ENCODE results near the gene GTF3C4.

The GTF3C4 gene

DNA sequence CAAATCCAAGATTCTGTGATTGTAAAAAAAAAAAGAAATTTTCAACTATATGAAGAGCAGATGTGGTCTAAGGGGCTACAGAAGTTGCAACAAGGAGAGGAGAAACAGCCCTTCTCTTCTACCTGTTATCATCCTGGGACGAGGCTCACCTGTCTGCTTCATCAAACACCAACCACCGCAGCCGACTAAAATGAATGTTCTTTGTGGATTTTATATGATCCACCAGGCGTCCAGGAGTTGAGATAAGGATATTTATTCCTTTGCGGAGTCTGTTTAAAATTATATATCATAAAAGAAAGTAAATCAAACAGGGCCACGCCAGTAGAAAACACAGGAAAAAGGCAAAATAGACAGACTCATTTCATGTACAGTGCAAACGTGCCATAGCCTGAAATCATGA is 22.0 kb upstream of the GTF3C4 start:
- DNase-seq (ENCODE audit: low spot score) = no peak

DNA sequence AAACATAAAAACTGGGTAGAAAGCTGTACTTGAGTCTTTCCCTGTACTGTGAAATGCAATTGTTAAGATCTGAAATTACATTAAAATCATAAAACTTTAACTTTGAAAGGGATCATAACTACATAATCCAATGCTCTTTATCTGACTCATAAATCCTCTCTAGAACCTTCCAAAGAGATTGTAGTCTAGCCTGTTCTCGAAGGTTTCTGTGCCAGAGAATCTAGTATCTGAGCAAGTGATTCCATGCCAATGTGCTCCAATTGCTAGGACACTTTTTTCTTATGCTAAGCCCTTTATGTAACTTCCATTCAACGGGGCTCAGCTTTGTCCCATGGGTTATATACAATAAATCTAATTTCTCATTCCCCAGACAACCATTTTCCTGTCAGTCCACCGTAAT is 21.6 kb upstream of the GTF3C4 start:
- DNase-seq (ENCODE audit: low spot score) = no peak

DNA sequence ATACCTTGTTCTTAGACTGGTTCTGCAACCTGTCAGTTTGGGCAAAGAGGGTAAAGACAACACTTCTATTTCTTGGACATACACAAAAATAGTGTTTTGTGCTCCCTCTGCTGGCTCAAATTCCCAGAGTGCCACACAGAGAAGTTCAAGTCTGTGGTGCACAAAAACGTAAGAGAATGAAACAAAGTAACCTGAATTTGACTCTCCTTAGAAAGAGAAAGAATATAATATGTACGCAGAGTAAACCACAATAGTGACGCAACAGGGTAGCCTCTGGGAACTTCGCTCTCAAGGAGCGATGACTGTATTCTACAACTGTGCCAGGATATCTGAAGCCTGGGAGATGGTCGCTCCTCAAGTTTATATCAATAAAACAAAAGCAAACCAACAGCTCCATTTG is 19.0 kb upstream of the GTF3C4 start:
- DNase-seq (ENCODE audit: low spot score) = no peak

DNA sequence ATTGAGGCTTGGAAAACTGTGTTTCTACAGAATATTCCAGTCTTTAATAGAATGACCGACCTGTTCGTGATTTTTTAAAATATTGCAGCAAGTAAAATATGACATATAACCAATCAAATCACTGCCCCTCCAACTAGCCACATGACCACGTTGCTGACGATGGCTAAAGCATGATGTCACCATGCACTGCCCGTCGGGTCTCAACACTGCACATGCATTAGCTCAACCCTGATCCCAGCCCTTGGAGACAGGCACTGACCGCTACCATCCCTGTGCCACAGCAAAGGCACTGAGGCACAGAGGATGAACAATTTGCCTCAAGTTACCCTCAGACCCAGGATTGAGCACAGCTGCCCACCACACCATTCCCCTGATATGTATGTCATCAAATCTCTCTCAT is 14.0 kb upstream of the GTF3C4 start:
- DNase-seq (ENCODE audit: low spot score) = no peak

DNA sequence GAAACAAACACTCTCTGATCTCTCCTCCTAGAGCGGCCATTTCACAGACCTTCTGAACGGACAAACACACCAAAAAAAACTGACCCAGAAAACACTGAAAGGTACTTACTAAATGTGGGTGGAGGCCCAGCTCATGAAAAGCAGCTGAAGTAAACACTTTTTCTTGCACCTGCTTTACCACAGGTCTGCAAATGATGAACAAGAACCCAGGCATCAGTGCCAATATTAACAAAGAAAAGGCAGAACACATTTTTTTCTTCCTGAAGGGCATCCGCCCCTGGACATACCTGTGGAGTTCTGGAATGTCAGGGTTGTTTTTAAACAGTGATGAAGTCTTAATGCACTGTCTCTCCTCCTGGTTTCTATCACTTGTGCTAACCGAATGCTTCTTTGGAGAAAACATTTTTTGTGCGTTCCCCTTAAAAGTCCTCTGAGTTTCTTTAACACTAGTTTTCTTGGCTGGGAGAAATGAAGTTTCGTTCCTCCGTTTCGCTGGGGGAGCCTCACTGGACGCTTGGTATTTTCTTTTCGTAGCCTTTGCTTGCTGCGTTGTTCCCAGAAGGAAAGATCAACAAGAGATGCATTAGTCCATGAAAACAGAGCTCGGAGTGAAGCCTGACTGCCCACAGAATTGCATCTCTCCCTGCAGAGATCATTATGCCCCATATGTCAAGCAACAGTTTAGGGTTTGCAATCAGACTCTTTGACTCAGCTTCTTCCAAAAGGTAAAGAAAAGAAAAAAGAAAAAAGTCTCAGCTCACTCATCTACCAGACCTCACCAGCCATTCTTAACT is 7.9 kb upstream of the GTF3C4 start:
- no peak for DNase-seq (ENCODE audit: low spot score)

DNA sequence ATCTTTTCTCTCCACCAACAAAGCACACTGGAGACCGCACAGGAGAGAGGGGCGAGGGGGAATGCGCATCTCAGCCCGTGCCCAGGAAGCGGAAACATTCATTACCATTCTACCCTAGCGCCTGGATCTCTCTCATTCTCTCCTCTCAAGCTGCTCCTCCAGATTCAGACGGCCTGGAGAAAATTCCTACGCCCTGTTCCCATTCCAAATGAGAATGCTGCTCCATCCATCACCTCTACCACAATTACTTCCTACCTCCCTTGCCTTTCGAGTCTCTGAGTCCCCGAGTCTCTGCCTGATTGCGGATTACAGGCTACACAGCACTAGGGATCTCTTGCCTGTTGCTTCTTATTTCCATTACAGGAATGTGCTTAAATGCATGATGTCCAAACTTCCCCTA is 7.1 kb upstream of the GTF3C4 start:
- DNase-seq (ENCODE audit: low spot score) = no peak

DNA sequence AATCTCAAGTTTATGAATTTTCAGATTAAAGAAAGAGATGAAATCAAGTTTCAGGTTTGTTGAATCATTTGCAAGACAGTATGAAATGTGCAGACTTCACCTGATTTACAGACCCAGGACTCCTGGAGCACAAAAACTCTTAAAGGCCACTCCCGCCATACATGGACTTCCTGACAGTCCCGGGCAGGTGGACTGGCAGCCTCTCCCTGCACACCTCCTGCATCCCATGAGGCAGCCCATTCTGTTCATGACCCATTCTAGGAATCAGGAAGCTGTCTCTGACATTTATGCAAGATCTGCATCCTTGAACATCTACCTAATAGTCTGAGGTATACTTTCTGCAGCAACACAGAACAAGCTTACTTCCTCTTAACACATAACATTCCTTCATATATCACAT is 6.4 kb upstream of the GTF3C4 start:
- no peak for DNase-seq (ENCODE audit: low spot score)

DNA sequence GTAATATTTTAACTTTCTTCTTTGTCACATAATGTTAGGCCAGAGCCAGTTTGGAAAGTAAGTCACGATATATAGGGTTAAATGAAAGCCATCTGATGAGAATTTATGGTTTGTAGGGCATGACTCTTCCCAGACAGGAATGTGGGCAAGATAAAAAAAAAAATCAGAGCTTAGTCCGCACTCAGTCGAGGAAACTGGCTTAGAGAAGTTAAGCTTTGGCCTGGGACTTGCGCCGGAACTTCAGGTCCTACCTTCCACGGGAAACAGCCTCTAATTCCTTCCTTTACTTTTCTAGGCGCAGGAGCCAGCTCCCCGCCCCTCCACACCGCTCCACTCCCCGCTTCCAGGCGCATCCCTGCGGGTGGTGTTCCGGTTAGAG is 956 bp upstream of the GTF3C4 start:
- peak; percentile 54 for DNase-seq (ENCODE audit: low spot score)

DNA sequence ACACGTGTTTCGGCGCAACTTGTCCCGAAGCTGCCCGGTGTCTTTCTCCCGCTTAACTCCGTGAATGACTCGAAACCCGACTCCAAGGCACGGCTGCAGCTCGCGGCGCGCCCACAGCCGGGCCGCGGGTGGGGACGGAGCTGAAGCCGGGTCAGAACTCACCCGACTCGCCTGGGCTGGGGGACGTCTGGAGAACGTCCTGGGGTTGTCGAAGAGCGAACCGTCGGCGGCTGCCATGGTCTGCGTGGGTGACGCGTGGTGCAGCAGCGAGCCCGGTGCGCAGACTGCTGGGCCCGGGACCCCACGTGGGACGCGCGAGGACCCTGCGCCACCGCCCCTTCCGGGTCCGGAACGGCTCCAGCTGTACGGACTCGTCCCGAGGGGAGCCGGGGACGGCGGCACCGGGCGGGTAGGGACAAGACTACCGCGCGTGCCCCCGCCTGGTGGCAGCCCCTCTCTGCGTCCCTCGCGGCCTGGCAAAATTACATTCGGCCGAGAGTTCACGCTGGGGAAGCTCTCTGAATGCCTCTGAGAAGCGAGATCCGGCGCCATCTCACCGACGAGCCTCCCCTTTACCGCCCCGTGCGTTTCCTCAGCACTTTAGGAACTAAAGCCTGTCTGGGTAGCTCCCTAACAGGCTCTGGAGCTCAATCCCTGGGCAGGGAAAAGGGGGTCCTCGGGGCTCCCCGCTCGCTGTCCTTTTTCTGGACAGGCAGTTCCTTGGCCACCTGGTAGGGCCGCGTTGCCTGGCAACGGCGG is 387 bp upstream of the GTF3C4 start, which contains the start of gene DDX31:
TSS of gene DDX31 (minus strand) at position 286 of the 759 bp plus-strand sequence. CDS start at position 237, 49 bp downstream.
- peak; percentile 86 for DNase-seq (ENCODE audit: low spot score)

DNA sequence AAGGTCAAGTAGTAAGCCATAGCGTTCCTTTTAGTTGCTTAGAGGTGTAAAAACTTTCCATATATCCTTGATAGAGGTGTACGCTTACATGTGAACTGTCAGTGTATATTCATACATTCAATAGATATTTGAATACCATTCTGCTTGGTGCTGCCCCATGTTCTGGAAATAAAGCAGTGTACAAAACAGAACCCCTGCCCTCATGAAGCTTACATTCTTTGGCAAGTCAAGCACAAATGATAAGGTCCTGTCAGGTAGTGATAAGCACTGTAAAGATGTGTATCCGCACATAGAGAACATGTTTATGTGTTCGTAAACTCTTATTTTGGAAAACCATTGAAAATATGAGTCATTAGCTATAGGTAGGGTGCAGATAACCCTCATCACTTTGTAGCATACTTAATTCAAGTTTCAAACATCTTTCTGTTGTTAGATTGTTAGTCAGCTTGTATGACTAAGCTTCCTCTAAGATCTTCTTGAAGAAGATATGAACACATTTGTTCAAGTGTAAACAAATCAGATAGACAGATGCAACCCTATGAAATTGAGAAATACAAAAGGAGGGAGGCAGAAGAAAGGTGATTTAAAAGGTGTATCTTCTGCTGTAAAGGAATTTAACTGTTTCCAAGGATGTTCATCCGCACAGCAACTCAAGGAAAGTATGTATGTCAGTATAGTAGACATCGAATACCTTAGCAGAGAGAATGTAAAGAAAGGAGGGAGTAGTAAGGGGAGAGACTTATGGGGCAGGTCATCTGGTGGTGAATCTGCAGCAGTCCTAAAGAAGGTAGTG is 1.6 kb downstream of the GTF3C4 start:
- no peak for DNase-seq (ENCODE audit: low spot score)

DNA sequence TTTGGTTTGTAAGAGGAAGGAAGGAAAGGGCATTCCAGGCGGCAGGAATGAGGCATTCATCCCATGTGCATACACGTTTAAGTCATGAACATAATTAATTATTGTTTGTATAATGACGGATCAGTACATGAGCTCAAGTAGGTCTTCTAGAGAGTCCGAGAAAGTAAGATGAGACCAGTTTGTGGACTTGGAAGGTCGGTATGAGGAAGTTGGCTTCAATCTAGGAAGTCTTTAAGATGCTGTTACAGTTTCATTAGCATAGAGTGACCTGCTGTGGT is 2.1 kb downstream of the GTF3C4 start:
- no peak for DNase-seq (ENCODE audit: low spot score)

DNA sequence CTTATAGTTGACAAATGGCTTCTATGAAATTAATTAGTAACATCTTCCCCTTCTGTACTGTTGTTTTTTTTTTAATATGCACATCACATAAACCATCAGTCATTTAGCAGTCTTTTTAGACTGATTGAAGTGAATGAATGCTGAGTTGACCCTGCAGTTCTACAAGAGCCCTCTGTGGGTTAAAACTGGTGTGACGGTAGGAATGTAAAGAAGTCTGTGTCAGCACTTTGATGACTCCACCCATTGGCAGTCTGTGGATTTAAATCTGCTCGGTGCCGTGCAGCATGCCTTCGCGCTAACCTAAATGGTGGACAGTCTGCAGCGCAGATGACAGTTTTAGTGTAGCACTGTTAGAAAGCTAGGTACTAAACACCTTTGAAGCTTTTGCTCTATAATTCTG is 3.1 kb downstream of the GTF3C4 start:
- peak; percentile 42 for DNase-seq (ENCODE audit: low spot score)

DNA sequence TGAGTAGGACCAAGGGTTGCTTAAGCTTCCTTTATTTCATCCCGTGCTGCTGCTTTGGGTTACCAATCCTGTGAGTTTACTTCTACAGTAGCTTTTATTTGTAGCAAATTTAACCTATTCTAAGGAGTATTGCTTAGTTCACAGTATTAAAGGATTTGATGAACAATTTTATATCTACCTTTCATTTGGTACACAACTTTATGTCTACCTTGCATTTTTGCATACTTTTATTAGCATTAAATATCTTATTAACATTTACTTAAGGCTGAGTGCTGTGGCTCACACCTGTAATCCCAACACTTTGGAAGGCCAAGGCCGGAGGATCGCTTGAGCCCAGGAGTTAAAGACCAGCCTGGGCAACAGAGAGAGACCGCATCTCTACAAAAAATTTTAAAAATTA is 4.2 kb downstream of the GTF3C4 start:
- no peak for DNase-seq (ENCODE audit: low spot score)

DNA sequence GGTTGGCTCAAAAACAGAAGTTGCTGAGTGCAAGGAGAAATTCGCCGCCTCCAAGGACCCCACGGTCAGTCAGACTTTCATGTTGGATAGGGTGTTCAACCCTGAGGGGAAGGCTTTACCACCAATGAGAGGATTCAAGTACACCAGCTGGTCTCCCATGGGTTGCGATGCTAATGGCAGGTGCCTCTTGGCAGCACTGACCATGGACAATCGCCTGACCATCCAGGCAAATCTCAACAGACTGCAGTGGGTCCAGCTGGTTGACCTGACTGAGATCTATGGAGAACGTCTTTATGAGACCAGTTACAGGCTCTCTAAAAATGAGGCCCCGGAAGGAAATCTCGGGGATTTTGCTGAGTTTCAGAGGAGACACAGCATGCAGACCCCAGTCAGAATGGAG is 7.7 kb downstream of the GTF3C4 start:
- no peak for DNase-seq (ENCODE audit: low spot score)

DNA sequence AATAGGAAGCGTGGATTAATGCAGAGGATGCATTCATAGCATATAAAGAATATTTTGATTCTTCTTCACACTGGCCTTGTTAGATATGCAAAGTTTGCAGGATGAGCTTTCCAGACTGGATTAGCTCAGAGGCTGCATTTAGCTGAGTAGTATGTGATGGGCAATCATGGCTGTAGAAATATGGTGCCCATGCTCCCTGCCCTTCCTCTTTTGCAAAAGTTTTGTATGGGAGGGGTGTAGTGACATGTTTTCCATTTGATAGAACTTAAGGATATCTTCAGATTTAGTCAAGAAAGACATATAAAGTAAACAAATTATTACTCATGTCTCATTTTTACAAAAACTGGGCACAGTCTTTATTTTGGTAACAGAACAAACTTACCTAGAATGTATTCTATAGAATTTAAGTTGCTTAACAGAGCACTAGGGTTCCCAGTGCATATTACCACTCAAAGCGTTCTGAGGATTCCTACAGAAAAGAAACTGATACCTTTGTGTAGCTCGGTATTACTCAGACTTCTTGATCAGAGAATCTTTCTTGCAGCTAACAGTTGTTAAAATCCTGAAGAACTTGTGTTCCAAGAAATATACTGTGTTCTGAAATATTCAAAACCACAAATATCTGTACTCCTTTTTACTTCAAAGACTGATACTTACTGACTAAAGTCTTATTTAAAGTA is 9.8 kb downstream of the GTF3C4 start:
- DNase-seq (ENCODE audit: low spot score) = no peak

DNA sequence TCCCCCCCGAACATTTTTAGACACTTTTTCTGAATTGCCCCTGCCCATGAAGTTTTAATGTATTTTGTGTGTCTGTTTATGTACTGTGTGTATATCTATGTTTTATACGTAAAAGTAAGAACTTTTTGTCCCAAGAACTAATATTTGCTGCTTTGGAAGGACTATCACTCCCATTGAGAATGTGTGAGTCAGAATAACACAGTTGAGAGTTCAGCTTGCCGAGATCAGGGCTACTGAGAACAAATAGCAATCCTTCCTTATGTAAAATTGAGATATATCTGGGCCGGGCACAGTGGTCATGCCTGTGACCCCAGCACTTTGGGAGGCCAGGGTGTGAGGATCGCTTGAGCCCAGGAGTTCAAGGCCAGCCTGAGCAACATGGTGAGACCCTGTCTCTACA is 11.3 kb downstream of the GTF3C4 start:
- DNase-seq (ENCODE audit: low spot score) = no peak

DNA sequence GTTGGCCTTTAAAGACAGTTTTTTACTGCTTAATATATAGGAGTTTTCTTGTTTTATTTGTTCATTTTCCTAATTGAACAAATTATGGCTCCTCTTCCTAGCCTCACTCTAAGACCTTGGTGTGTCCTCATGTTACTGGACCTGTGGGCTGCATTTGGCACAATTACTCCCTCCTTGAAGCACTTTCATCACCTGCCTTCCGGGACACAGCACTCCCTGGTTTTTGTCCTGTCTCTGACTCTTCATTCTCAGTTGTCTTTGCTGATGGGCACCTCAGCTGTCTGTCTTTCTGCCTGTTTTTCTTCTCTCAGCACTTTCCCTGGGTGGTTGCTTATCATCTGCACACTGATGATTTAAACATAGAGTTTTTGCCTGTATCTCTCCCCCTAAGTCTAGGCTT is 13.6 kb downstream of the GTF3C4 start:
- DNase-seq (ENCODE audit: low spot score) = no peak

DNA sequence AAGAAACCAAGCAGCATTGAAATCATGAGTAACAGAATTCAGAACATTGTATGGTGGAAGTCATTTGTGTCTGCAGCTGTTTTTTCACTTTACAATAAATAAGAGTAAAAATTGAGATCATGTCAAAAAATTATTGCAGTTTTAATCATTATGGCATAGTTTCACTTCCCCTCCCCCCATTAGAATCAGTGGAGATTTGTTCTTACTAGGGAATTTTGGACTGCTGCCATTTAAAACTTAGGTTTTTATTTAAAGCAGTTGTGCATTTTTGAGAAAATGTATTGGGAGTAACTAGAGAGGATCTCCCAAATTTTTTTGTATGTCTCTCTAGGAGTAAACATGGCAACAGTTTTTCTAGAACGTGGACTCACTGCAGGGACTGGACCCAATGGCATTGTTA is 20.4 kb downstream of the GTF3C4 start:
- no peak for DNase-seq (ENCODE audit: low spot score)

DNA sequence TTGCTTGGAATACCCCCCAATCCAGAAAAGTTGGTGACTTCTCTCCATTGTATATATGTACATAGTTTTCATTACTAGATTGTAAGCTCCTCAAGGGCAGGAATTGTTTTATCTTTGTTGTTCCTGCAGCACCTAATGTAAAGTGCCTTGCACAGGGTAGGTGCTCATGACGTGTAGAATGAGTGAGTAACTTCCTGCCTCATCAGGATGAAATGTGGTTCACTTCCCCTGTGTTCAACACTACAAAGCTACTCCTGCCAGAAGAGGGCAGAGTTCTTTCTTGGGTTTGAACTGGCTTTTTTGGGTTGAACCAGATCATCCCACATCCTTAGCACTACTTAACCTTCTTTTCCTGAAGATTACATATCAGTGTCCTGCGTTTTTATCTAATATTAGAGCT is 23.9 kb downstream of the GTF3C4 start:
- DNase-seq (ENCODE audit: low spot score) = no peak

DNA sequence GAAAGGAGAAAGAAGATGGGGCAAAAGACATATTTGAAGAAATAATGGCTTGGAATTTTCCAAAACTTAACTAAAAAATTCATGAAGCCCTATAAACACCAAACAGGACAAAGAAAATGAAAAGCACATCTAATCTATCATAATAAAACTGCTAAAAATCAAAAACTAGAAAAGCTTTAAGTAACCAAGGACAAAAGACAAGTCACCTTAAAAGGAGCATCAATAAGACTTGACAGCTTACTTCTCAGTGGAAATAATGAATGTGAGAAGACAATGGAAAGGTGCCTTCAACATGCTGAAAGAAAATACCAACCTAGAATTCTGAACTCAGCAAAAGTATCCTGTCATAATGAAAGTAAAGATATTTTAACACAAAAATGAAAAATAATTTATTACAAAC is 27.0 kb downstream of the GTF3C4 start:
- no peak for DNase-seq (ENCODE audit: low spot score)

DNA sequence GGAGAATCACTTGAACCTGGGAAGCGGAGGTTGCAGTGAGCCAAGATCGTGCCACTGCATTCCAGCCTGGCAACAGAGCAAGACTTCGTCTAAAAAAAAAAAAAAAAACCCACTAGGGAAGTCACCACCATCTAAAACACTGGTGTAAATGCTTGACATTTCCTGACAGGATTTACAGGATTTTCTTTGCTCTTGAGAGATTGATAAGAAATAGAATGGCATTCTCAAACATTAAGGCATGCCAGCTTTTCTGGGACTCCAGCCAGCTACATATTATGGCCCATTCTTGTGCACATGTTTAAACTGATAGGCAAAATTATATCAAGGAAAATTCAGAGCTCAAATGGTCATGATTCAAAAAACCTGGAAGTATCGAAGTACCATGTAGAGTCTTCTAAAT is 28.7 kb downstream of the GTF3C4 start:
- no peak for DNase-seq (ENCODE audit: low spot score)

DNA sequence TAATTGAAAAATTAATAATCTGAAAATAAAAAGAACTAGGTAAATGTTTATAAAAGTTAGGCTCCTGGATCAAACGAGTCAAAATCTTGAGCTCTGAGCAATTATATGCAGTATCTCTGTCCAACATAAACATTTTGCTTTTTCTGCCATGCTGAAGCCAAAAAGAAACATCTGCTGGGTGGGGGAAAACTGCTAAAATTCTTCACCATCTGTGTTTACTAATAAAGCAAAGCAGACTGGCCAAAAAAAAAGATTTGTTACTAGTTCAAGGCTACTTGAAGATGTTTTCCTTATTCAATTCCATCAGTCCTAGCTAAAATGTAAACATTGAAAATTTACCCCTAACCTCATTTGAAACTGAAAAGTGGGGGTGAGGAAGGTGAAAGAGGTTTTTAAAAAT is 29.7 kb downstream of the GTF3C4 start:
- DNase-seq (ENCODE audit: low spot score) = no peak

DNA sequence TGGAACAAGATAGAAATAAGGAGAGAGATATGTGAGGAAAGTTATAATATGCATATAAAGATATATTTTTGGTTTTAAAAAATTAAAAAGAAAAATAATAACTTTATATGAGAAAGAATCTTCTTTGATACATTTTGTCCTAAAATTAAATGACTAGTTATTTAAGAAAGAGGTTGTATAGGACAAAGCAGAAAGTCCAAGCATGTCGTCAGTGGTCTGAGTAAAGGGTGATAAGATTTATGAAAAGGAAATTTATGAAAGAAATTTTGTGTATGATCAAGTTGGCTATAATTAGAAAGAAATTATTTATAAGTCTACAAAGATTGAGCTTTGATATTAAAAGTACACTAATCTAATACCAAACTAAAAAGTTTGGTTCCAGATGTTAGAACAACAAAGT is 32.0 kb downstream of the GTF3C4 start:
- DNase-seq (ENCODE audit: low spot score) = no peak
